GM23338 (cell line): ENCODE measurements around the gene TMEM178B. TPM values are rescaled to one million over a fixed set of nuclear protein-coding genes. Genes with fewer than 3 reads are reported as not detected.
A peak's percentile ranks its signal among the peaks of the same experiment; 100 is the strongest.

Experiments
- ATAC-seq: fragments of 200-7000 bp; cut with Tn5 transposase; 3 replicates; pipeline ENCODE4 v1.9.1; 2020
- DNase-seq: peaks from one replicate; pipeline ENCODE4 v3.0.0-alpha.2; 2015; ENCODE audit warnings: low spot score
- H2AFZ ChIP-seq: fragments of 200-600 bp; sonication (generic); 2 replicates; pipeline ENCODE4 v1.8.0; 2016; ENCODE audit warnings: antibody characterized with exemption, mild to moderate bottlenecking, moderate library complexity
- H3F3A ChIP-seq: fragments of 200-600 bp; sonication (generic); replicated peaks from 2 replicates; pipeline ENCODE4 v1.8.0; 2017; ENCODE audit warnings: antibody characterized with exemption, mixed run types, low read depth
- H3K27ac ChIP-seq: fragments of 200-600 bp; sonication (generic); 2 replicates; pipeline ENCODE4 v1.6.1; 2016; ENCODE audit warnings: low read depth
- H3K27me3 ChIP-seq: fragments of 200-600 bp; sonication (generic); 2 replicates; pipeline ENCODE4 v1.8.0; 2016; ENCODE audit warnings: mild to moderate bottlenecking, mixed run types, moderate library complexity; ENCODE audit not compliant: insufficient read depth
- H3K36me3 ChIP-seq: fragments of 200-600 bp; sonication (generic); 2 replicates; pipeline ENCODE4 v1.8.0; 2016; ENCODE audit warnings: mild to moderate bottlenecking; ENCODE audit not compliant: insufficient read depth
- H3K4me1 ChIP-seq: fragments of 200-600 bp; sonication (generic); 2 replicates; pipeline ENCODE4 v1.8.0; 2016; ENCODE audit warnings: mild to moderate bottlenecking, moderate library complexity; ENCODE audit not compliant: insufficient read depth
- H3K4me2 ChIP-seq: fragments of 200-600 bp; sonication (generic); 2 replicates; pipeline ENCODE4 v1.7.1; 2017; ENCODE audit warnings: mixed run types
- H3K4me3 ChIP-seq: fragments of 200-600 bp; sonication (generic); 2 replicates; pipeline ENCODE4 v1.6.1; 2016; ENCODE audit warnings: mixed run types
- H3K79me2 ChIP-seq: fragments of 200-600 bp; sonication (generic); replicated peaks from 2 replicates; pipeline ENCODE4 v1.8.0; 2017; ENCODE audit warnings: mild to moderate bottlenecking; ENCODE audit not compliant: insufficient read depth
- H3K9me2 ChIP-seq: fragments of 200-600 bp; sonication (generic); 2 replicates; pipeline ENCODE4 v1.8.0; 2017; ENCODE audit not compliant: insufficient read depth
- H4K20me1 ChIP-seq: fragments of 200-600 bp; sonication (generic); replicated peaks from 2 replicates; pipeline ENCODE4 v1.8.0; 2017; ENCODE audit warnings: mild to moderate bottlenecking; ENCODE audit not compliant: insufficient read depth
- H3K27ac Mint-ChIP-seq: 2 replicates; pipeline ENCODE4 v1.8.0; 2020; ENCODE audit warnings: inconsistent platforms, mild to moderate bottlenecking, moderate library complexity, mixed read lengths
- H3K27me3 Mint-ChIP-seq: 3 replicates; pipeline ENCODE4 v1.8.0; 2022; ENCODE audit warnings: low read depth, mild to moderate bottlenecking, moderate library complexity, mixed read lengths, inconsistent platforms; ENCODE audit not compliant: insufficient read depth, poor library complexity
- H3K36me3 Mint-ChIP-seq: 3 replicates; pipeline ENCODE4 v1.8.0; 2021; ENCODE audit warnings: low read depth, mild to moderate bottlenecking, inconsistent platforms, moderate library complexity, mixed read lengths
- H3K4me1 Mint-ChIP-seq: 3 replicates; pipeline ENCODE4 v1.8.0; 2020; ENCODE audit warnings: mild to moderate bottlenecking, inconsistent platforms, mixed read lengths
- H3K4me3 Mint-ChIP-seq: 3 replicates; pipeline ENCODE4 v1.8.0; 2021; ENCODE audit warnings: moderate library complexity, mild to moderate bottlenecking, inconsistent platforms, mixed read lengths
- H3K9me3 Mint-ChIP-seq: 3 replicates; pipeline ENCODE4 v1.8.0; 2020; ENCODE audit warnings: moderate library complexity, mild to moderate bottlenecking, inconsistent platforms, mixed read lengths
- CREB1 ChIP-seq: fragments of 250-450 bp; sonication (Bioruptor Pico); IDR thresholded peaks from 2 replicates; pipeline ENCODE4 v1.5.0; 2020; ENCODE audit warnings: low read depth, mild to moderate bottlenecking, moderate library complexity
- EZH2 ChIP-seq: fragments of 200-600 bp; sonication (generic); IDR thresholded peaks from one replicate; pipeline ENCODE4 v1.8.0; 2017; ENCODE audit warnings: antibody characterized with exemption, mild to moderate bottlenecking, low read depth; ENCODE audit not compliant: unreplicated experiment
- EZH2phosphoT487 ChIP-seq: fragments of 200-600 bp; sonication (generic); IDR thresholded peaks from one replicate; pipeline ENCODE4 v1.8.1; 2018; ENCODE audit warnings: antibody characterized with exemption; ENCODE audit not compliant: unreplicated experiment
- JUNB ChIP-seq: IDR thresholded peaks from one replicate; pipeline ENCODE4 v1.6.1; 2016; ENCODE audit warnings: antibody characterized with exemption; ENCODE audit not compliant: unreplicated experiment
- NANOG ChIP-seq: IDR thresholded peaks from 2 replicates; pipeline ENCODE4 v1.6.1; 2016; ENCODE audit warnings: antibody characterized with exemption, borderline replicate concordance
- POLR2AphosphoS5 ChIP-seq: IDR thresholded peaks from 2 replicates; pipeline ENCODE4 v1.6.1; 2016; ENCODE audit warnings: antibody characterized with exemption, low read depth
- STAT1 ChIP-seq: IDR thresholded peaks from one replicate; pipeline ENCODE4 v1.6.1; 2016; ENCODE audit warnings: antibody characterized with exemption; ENCODE audit not compliant: unreplicated experiment
- ZNF114 ChIP-seq: fragments of 250-450 bp; sonication (Bioruptor Pico); IDR thresholded peaks from 2 replicates; pipeline ENCODE4 v1.5.0; 2020; ENCODE audit warnings: mild to moderate bottlenecking, moderate library complexity
- ZNF331 ChIP-seq: fragments of 250-450 bp; sonication (Bioruptor Pico); IDR thresholded peaks from 2 replicates; pipeline ENCODE4 v1.5.0; 2020; ENCODE audit warnings: low read depth, mild to moderate bottlenecking, moderate library complexity
- polyA plus RNA-seq: library from polyadenylated mRNA; unstranded; fragments of >200 nt; fragmentation: Nextera tagmentation; extraction: Ambion mirVana; gene quantifications from 2 replicates; pipeline ENCODE4 v1.2.1, GENCODE V29; 2016
- total RNA-seq: library from RNA; depleted of rRNA; stranded (reverse); fragments of >200 nt; shearing (Covaris generic); gene quantifications from 2 replicates; pipeline ENCODE4 v1.2.3, GENCODE V29; 2014
- TF ChIP-seq, protein P1 (sequence below): fragments of 250-450 bp; sonication (Bioruptor Pico); IDR thresholded peaks from 2 replicates; pipeline ENCODE4 v1.5.0; 2020; ENCODE audit warnings: mild to moderate bottlenecking, moderate library complexity
- TF ChIP-seq, protein P2 (sequence below): IDR thresholded peaks from 2 replicates; pipeline ENCODE4 v1.6.1; 2016; ENCODE audit warnings: antibody characterized with exemption
- TF ChIP-seq, protein P3 (sequence below), 2 experiments: fragments of 200-600 bp in 1 of 2; sonication (generic) in 1 of 2; conservative IDR thresholded peaks; 2 replicates each; pipeline versions ENCODE4 v1.5.1 to v1.6.1; 2016 to 2017; ENCODE audit warnings: antibody characterized with exemption in 2 of 2, low read depth in 2 of 2, mild to moderate bottlenecking in 2 of 2, moderate library complexity in 1 of 2

TMEM178B gene
- total and polyA plus RNA-seq, 2 experiments from 2014 or later, result 4.9 to 15.6 TPM

DNA sequence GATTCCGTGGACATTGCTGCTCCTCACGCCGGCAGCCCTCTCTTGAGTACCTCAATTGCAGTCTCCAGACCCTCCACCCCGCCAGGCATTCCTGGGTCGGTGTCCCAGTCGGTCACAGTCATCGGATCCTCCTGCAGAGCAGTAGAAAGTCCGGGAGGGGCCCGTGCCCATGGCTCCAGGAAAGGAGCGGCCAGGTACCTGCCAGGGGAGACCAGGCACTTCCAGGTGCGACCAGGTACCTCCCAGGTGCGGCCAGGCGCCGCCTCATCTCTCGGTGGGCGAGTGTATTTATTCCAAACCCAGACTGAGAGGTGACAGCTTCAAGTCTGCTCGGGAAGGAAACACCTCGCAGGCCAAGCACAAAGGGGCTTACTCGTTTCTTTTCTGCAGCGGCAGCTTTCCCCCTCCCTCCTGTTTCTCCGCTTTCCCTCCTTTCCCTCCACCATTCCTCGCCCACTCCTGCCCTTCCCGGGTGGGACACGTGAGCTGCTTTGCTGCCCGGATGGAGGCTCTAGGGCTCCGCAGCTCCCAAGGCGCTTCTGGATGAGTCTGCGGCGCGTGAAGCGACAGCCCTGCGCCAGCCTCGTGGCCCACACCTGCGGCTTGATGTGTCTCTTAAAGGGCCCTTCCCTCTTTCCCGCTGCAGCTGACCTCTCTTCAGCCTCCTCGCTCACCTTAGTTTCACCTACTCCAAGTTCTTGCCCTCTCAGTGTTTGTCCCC, 438.0 kb downstream of the TMEM178B start:
- H3K4me1 ChIP-seq, result peaks cover 16% of the 10 kb centered on the region
- peaks cover 43% of the 10 kb centered on the region for H3K36me3 Mint-ChIP-seq
- H3K4me1 Mint-ChIP-seq, result peaks cover 17% of the 10 kb centered on the region
- peak overlapping the region; percentile 73 for H3K4me3 ChIP-seq
- H3K9me2 ChIP-seq, result peaks cover 17% of the 10 kb centered on the region; the same call in 1 of the 2 replicates
- H3K27me3 Mint-ChIP-seq, result peaks cover 13% of the 10 kb centered on the region
- peak overlapping the region; percentile 91 for H2AFZ ChIP-seq
- H3K9me3 Mint-ChIP-seq, result peaks cover 33% of the 10 kb centered on the region
- no peaks in the 10 kb centered on the region for H3K79me2 ChIP-seq
- TF ChIP-seq, protein P1, sequence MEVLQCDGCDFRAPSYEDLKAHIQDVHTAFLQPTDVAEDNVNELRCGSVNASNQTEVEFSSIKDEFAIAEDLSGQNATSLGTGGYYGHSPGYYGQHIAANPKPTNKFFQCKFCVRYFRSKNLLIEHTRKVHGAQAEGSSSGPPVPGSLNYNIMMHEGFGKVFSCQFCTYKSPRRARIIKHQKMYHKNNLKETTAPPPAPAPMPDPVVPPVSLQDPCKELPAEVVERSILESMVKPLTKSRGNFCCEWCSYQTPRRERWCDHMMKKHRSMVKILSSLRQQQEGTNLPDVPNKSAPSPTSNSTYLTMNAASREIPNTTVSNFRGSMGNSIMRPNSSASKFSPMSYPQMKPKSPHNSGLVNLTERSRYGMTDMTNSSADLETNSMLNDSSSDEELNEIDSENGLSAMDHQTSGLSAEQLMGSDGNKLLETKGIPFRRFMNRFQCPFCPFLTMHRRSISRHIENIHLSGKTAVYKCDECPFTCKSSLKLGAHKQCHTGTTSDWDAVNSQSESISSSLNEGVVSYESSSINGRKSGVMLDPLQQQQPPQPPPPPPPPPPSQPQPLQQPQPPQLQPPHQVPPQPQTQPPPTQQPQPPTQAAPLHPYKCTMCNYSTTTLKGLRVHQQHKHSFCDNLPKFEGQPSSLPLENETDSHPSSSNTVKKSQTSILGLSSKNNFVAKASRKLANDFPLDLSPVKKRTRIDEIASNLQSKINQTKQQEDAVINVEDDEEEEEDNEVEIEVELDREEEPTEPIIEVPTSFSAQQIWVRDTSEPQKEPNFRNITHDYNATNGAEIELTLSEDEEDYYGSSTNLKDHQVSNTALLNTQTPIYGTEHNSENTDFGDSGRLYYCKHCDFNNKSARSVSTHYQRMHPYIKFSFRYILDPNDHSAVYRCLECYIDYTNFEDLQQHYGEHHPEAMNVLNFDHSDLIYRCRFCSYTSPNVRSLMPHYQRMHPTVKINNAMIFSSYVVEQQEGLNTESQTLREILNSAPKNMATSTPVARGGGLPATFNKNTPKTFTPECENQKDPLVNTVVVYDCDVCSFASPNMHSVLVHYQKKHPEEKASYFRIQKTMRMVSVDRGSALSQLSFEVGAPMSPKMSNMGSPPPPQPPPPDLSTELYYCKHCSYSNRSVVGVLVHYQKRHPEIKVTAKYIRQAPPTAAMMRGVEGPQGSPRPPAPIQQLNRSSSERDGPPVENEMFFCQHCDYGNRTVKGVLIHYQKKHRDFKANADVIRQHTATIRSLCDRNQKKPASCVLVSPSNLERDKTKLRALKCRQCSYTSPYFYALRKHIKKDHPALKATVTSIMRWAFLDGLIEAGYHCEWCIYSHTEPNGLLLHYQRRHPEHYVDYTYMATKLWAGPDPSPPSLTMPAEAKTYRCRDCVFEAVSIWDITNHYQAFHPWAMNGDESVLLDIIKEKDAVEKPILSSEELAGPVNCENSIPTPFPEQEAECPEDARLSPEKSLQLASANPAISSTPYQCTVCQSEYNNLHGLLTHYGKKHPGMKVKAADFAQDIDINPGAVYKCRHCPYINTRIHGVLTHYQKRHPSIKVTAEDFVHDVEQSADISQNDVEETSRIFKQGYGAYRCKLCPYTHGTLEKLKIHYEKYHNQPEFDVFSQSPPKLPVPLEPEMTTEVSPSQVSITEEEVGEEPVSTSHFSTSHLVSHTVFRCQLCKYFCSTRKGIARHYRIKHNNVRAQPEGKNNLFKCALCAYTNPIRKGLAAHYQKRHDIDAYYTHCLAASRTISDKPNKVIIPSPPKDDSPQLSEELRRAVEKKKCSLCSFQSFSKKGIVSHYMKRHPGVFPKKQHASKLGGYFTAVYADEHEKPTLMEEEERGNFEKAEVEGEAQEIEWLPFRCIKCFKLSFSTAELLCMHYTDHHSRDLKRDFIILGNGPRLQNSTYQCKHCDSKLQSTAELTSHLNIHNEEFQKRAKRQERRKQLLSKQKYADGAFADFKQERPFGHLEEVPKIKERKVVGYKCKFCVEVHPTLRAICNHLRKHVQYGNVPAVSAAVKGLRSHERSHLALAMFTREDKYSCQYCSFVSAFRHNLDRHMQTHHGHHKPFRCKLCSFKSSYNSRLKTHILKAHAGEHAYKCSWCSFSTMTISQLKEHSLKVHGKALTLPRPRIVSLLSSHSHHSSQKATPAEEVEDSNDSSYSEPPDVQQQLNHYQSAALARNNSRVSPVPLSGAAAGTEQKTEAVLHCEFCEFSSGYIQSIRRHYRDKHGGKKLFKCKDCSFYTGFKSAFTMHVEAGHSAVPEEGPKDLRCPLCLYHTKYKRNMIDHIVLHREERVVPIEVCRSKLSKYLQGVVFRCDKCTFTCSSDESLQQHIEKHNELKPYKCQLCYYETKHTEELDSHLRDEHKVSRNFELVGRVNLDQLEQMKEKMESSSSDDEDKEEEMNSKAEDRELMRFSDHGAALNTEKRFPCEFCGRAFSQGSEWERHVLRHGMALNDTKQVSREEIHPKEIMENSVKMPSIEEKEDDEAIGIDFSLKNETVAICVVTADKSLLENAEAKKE (CRISPR knock-in tag), result no peak
- TF ChIP-seq, protein P2, sequence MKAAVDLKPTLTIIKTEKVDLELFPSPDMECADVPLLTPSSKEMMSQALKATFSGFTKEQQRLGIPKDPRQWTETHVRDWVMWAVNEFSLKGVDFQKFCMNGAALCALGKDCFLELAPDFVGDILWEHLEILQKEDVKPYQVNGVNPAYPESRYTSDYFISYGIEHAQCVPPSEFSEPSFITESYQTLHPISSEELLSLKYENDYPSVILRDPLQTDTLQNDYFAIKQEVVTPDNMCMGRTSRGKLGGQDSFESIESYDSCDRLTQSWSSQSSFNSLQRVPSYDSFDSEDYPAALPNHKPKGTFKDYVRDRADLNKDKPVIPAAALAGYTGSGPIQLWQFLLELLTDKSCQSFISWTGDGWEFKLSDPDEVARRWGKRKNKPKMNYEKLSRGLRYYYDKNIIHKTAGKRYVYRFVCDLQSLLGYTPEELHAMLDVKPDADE, result no peak
- no peak for TF ChIP-seq NANOG
- no peak for TF ChIP-seq ZNF331 (CRISPR knock-in tag)
- TF ChIP-seq JUNB, result no peak
- TF ChIP-seq STAT1, result no peak
- TF ChIP-seq POLR2AphosphoS5, result peak; percentile 31; the same call in 1 of the 2 replicates
- no peak for TF ChIP-seq ZNF114 (CRISPR knock-in tag)
- TF ChIP-seq EZH2, result no peak
- TF ChIP-seq CREB1 (CRISPR knock-in tag), result peak; percentile 75
- TF ChIP-seq, protein P3, sequence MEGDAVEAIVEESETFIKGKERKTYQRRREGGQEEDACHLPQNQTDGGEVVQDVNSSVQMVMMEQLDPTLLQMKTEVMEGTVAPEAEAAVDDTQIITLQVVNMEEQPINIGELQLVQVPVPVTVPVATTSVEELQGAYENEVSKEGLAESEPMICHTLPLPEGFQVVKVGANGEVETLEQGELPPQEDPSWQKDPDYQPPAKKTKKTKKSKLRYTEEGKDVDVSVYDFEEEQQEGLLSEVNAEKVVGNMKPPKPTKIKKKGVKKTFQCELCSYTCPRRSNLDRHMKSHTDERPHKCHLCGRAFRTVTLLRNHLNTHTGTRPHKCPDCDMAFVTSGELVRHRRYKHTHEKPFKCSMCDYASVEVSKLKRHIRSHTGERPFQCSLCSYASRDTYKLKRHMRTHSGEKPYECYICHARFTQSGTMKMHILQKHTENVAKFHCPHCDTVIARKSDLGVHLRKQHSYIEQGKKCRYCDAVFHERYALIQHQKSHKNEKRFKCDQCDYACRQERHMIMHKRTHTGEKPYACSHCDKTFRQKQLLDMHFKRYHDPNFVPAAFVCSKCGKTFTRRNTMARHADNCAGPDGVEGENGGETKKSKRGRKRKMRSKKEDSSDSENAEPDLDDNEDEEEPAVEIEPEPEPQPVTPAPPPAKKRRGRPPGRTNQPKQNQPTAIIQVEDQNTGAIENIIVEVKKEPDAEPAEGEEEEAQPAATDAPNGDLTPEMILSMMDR (conservative IDR thresholded peaks at IDR 0.05; ENCODE audit: low read depth in 2 of 2), result no peak
- TF ChIP-seq EZH2phosphoT487, result no peak
- ATAC-seq, result peak; percentile 92
- H3K27ac ChIP-seq, result peak overlapping the region; percentile 66; the same call in 1 of the 2 replicates
- H3K27ac Mint-ChIP-seq, result no peak overlapping the region
- no peaks in the 10 kb centered on the region for H4K20me1 ChIP-seq
- peak overlapping the region; percentile 74 for H3K4me3 Mint-ChIP-seq
- H3K36me3 ChIP-seq, result peaks cover 9% of the 10 kb centered on the region; the same call in 1 of the 2 replicates
- peak; percentile 78 for DNase-seq
- peak overlapping the region; percentile 97 for H3K4me2 ChIP-seq
- H3F3A ChIP-seq, result 0 out of 2 replicates have a peak, but pooled peaks cover 4% of the 10 kb centered on the region
- H3K27me3 ChIP-seq, result peaks cover 12% of the 10 kb centered on the region
